SK-N-SH (cell line): Measurements from ENCODE around the gene STK4. TPM values are rescaled to one million over a fixed set of nuclear protein-coding genes. Genes with fewer than 3 reads are reported as not detected.

Experiments used
- CTCF ChIA-PET: fragments of 300-600, 350-600 bp; formaldehyde crosslinking; extraction: SDS; loops from one replicate; lab custom pipeline; 2021; lab: Yijun Ruan, JAX
- POLR2A ChIA-PET: fragments of 350-600 bp; sonication (Branson Sonifier 250); formaldehyde crosslinking; extraction: SDS; loops from one replicate; lab custom pipeline; 2020; ENCODE audit warnings: antibody characterized with exemption, inconsistent platforms; lab: Yijun Ruan, JAX
- DNase-seq: peaks from one replicate; pipeline ENCODE4 v3.0.0; 2012
- H2AFZ ChIP-seq: fragments of 200-600 bp; sonication (generic); 2 replicates; pipeline ENCODE4 v1.8.1; 2016; ENCODE audit warnings: antibody characterized with exemption, mild to moderate bottlenecking, low read depth
- H3F3A ChIP-seq: fragments of 200-600 bp; sonication (generic); replicated peaks from 2 replicates; pipeline ENCODE3; 2016; ENCODE audit warnings: antibody characterized with exemption, mild to moderate bottlenecking; ENCODE audit not compliant: insufficient read depth
- H3K27ac ChIP-seq, 2 experiments: fragments of 200-500 bp in 1 of 2; fragments of 200-600 bp in 1 of 2; sonication (Bioruptor generic) in 1 of 2; sonication (generic), shearing (Covaris generic) in 1 of 2; 2 replicates each; pipeline versions ENCODE4 v1.5.1 to v1.6.1; 2014 to 2016; ENCODE audit warnings: low read depth in 2 of 2, inconsistent platforms in 1 of 2, low read length in 1 of 2, mild to moderate bottlenecking in 1 of 2, mixed read lengths in 1 of 2
- H3K27me3 ChIP-seq: fragments of 200-600 bp; sonication (generic), shearing (Covaris generic); 2 replicates; pipeline ENCODE4 v1.6.1; 2016; ENCODE audit warnings: mixed run types; ENCODE audit not compliant: insufficient read depth
- H3K36me3 ChIP-seq, 2 experiments: fragments of 200-500 bp in 1 of 2; fragments of 200-600 bp in 1 of 2; sonication (Bioruptor generic) in 1 of 2; sonication (generic) in 1 of 2; replicated peaks in 1 of 2; 2 replicates each; pipeline versions ENCODE3 to v1.5.1; 2014 to 2016; ENCODE audit warnings: low read length in 1 of 2, mild to moderate bottlenecking in 1 of 2; ENCODE audit not compliant: insufficient read depth in 2 of 2, control insufficient read depth in 1 of 2
- H3K4me1 ChIP-seq, 2 experiments: fragments of 200-500 bp in 1 of 2; fragments of 200-600 bp in 1 of 2; sonication (Bioruptor generic) in 1 of 2; sonication (generic), shearing (Covaris generic) in 1 of 2; 2 replicates each; pipeline versions ENCODE4 v1.5.1 to v1.6.1; 2014 to 2016; ENCODE audit warnings: low read depth in 1 of 2, low read length in 1 of 2, mixed run types in 1 of 2; ENCODE audit not compliant: insufficient read depth in 2 of 2, control insufficient read depth in 1 of 2
- H3K4me2 ChIP-seq: fragments of 200-600 bp; sonication (generic), shearing (Covaris generic); 2 replicates; pipeline ENCODE4 v1.6.1; 2017; ENCODE audit warnings: mixed run types
- H3K4me3 ChIP-seq, 2 experiments: fragments of 200-500 bp in 1 of 2; fragments of 200-600 bp in 1 of 2; sonication (Bioruptor generic) in 1 of 2; sonication (generic), shearing (Covaris generic) in 1 of 2; 2 replicates each; pipeline versions ENCODE4 v1.5.1 to v1.8.1; 2014 to 2016; ENCODE audit warnings: low read depth in 2 of 2, inconsistent platforms in 1 of 2, low read length in 1 of 2, mild to moderate bottlenecking in 1 of 2, mixed read lengths in 1 of 2, moderate library complexity in 1 of 2
- H3K79me2 ChIP-seq: fragments of 200-600 bp; sonication (generic); 2 replicates; pipeline ENCODE4 v1.8.1; 2017; ENCODE audit warnings: mild to moderate bottlenecking; ENCODE audit not compliant: insufficient read depth
- H3K9ac ChIP-seq: fragments of 200-600 bp; sonication (generic); 2 replicates; pipeline ENCODE4 v1.6.1; 2017; ENCODE audit warnings: mixed run types
- H3K9me2 ChIP-seq: fragments of 200-600 bp; sonication (generic); 2 replicates; pipeline ENCODE4 v1.6.1; 2017; ENCODE audit warnings: mixed run types
- H3K9me3 ChIP-seq: fragments of 200-600 bp; sonication (generic); 2 replicates; pipeline ENCODE4 v1.6.1; 2017; ENCODE audit warnings: mixed run types, mild to moderate bottlenecking, moderate library complexity
- H4K20me1 ChIP-seq: fragments of 200-600 bp; sonication (generic); 2 replicates; pipeline ENCODE4 v1.6.1; 2017; ENCODE audit warnings: mild to moderate bottlenecking, mixed run types; ENCODE audit not compliant: insufficient read depth
- ELF1 ChIP-seq: IDR thresholded peaks from 2 replicates; pipeline ENCODE4 v1.4.0; 2012
- EP300 ChIP-seq, 2 experiments: IDR thresholded peaks; 2 replicates each; pipeline versions ENCODE4 v1.4.0 to v1.6.1; 2012; ENCODE audit warnings: borderline replicate concordance in 1 of 2, low read depth in 1 of 2, low read length in 1 of 2
- EZH2phosphoT487 ChIP-seq: fragments of 200-600 bp; sonication (generic); IDR thresholded peaks from 2 replicates; pipeline ENCODE4 v1.6.1; 2017; ENCODE audit warnings: low read depth, mixed run types, mild to moderate bottlenecking, antibody characterized with exemption, moderate library complexity, borderline replicate concordance
- FOXJ3 ChIP-seq: sonication (generic); formaldehyde crosslinking; IDR thresholded peaks from 2 replicates; pipeline ENCODE4 v1.5.1; 2020; ENCODE audit warnings: mild to moderate bottlenecking, missing genetic modification reagents
- FOXM1 ChIP-seq: IDR thresholded peaks from 2 replicates; pipeline ENCODE4 v1.4.0; 2012; ENCODE audit warnings: low read depth, mild to moderate bottlenecking
- GABPA ChIP-seq: IDR thresholded peaks from 2 replicates; pipeline ENCODE4 v1.4.0; 2012; ENCODE audit warnings: low read depth, mild to moderate bottlenecking
- GATA2 ChIP-seq: sonication (generic); formaldehyde crosslinking; IDR thresholded peaks from 2 replicates; pipeline ENCODE4 v1.5.0; 2020; ENCODE audit warnings: mild to moderate bottlenecking, missing genetic modification reagents
- JUND ChIP-seq: IDR thresholded peaks from 2 replicates; pipeline ENCODE4 v1.4.0; 2012
- MEF2A ChIP-seq: IDR thresholded peaks from 2 replicates; pipeline ENCODE4 v1.4.0; 2012; ENCODE audit warnings: low read depth, borderline replicate concordance
- MXI1 ChIP-seq: IDR thresholded peaks from 2 replicates; pipeline ENCODE4 v1.6.1; 2012; ENCODE audit warnings: mild to moderate bottlenecking, low read depth, low read length, improper control_type of control experiment
- NRF1 ChIP-seq: IDR thresholded peaks from 2 replicates; pipeline ENCODE4 v1.6.1; 2012; ENCODE audit warnings: low read depth, mild to moderate bottlenecking, low read length
- POLR2AphosphoS5 ChIP-seq: IDR thresholded peaks from 2 replicates; pipeline ENCODE4 v1.6.1; 2012; ENCODE audit warnings: low read depth, low read length
- RAD21 ChIP-seq: IDR thresholded peaks from 2 replicates; pipeline ENCODE4 v1.6.1; 2012; ENCODE audit warnings: mild to moderate bottlenecking, low read length
- RCOR1 ChIP-seq: fragments of 150-350 bp; IDR thresholded peaks from 2 replicates; pipeline ENCODE4 v1.6.1; 2017; ENCODE audit warnings: antibody characterized with exemption, low read length
- REST ChIP-seq: IDR thresholded peaks from 2 replicates; pipeline ENCODE4 v1.6.1; 2012; ENCODE audit warnings: mild to moderate bottlenecking, low read depth, low read length, moderate library complexity
- RFX5 ChIP-seq: IDR thresholded peaks from 2 replicates; pipeline ENCODE4 v1.6.1; 2012; ENCODE audit warnings: mild to moderate bottlenecking, improper control_type of control experiment, low read length
- RXRA ChIP-seq: IDR thresholded peaks from 2 replicates; pipeline ENCODE4 v1.4.0; 2012; ENCODE audit warnings: low read depth, mild to moderate bottlenecking, borderline replicate concordance
- TAF1 ChIP-seq: IDR thresholded peaks from 2 replicates; pipeline ENCODE4 v1.6.1; 2012; ENCODE audit warnings: low read depth, mild to moderate bottlenecking, low read length, moderate library complexity, borderline replicate concordance
- TCF12 ChIP-seq: IDR thresholded peaks from 2 replicates; pipeline ENCODE4 v1.4.0; 2012
- TEAD4 ChIP-seq: IDR thresholded peaks from 2 replicates; pipeline ENCODE4 v1.4.0; 2012; ENCODE audit warnings: mild to moderate bottlenecking, borderline replicate concordance; ENCODE audit not compliant: insufficient read depth
- USF1 ChIP-seq: IDR thresholded peaks from 2 replicates; pipeline ENCODE4 v1.4.0; 2012; ENCODE audit warnings: low read depth, borderline replicate concordance
- WGBS: methylation state at CpG from one replicate; pipeline ENCODE4 v1.1.6; 2017; ENCODE audit warnings: low lambda C conversion rate; 5-methylcytosine and 5-hydroxymethylcytosine counted together
- polyA plus RNA-seq, 3 experiments: library from polyadenylated mRNA; depleted of rRNA; stranded (reverse); fragments of >200 nt; gene quantifications; 2 replicates each; pipeline ENCODE4 v1.2.3, GENCODE V29; 2012
- TF ChIP-seq, protein P1 (sequence below): fragments of 200-600 bp; sonication (generic); IDR thresholded peaks from 2 replicates; pipeline ENCODE4 v1.6.1; 2017; ENCODE audit warnings: antibody characterized with exemption, mild to moderate bottlenecking, moderate library complexity
- TF ChIP-seq, protein P2 (sequence below): IDR thresholded peaks from 2 replicates; pipeline ENCODE4 v1.4.0; 2012; ENCODE audit warnings: low read depth
- TF ChIP-seq, protein P3 (sequence below): IDR thresholded peaks from 2 replicates; pipeline ENCODE4; 2012
- TF ChIP-seq, protein P4 (sequence below): IDR thresholded peaks from 2 replicates; pipeline ENCODE4 v1.4.0; 2012; ENCODE audit warnings: low read depth, borderline replicate concordance

Gene STK4
- polyA plus RNA-seq, 1 of the 3 experiments (the other 2 are of a cell fraction) = 11.4 TPM

GRCh38 chr20:45088247-45088646 is 121.9 kb downstream of the STK4 start:
- Histone ChIP-seq H3K9ac (peak overlapping the region; percentile 55), H3K9me3 (no peaks in the 10 kb centered on the region), H3F3A (peaks cover 22% of the 10 kb centered on the region), H3K27ac (peak overlapping the region; percentile 79 to 91; a peak in 3 of 4 replicates), H3K4me3 (no peak overlapping the region), H3K4me1 (peaks cover 0 to 4% of the 10 kb centered on the region in 2 experiments; a peak in 1 of 4 replicates), H2AFZ (peak overlapping the region; percentile 53; the same call in 1 of the 2 replicates), H3K27me3 (no peaks in the 10 kb centered on the region), H3K79me2 (no peaks in the 10 kb centered on the region), H3K4me2 (peak overlapping the region; percentile 55; the same call in 1 of the 2 replicates), H3K36me3 (no peaks in the 10 kb centered on the region), H4K20me1 (no peaks in the 10 kb centered on the region), H3K9me2 (no peaks in the 10 kb centered on the region)
- POLR2A ChIA-PET = no interaction called here
- CTCF ChIA-PET = interaction anchor here (1.2 kb wide), 1 partner anchor 9 kb away, joined by 4 read pairs; no protein-coding TSS in a partner anchor
- DNase-seq = no peak
- 22% methylated on average over 7 of the region's 7 CpGs for WGBS
- TF ChIP-seq RAD21 = no peak
- TF ChIP-seq NRF1 = no peak
- TF ChIP-seq RFX5 = no peak
- no peak for TF ChIP-seq RCOR1
- peak in 1 of 2 experiments; percentile 78; a peak in 1 of 4 replicates for TF ChIP-seq EP300 (IDR thresholded peaks at IDR 0.05; ENCODE audit: borderline replicate concordance in 1 of 2, low read depth in 1 of 2, low read length in 1 of 2)
- TF ChIP-seq, protein P1, sequence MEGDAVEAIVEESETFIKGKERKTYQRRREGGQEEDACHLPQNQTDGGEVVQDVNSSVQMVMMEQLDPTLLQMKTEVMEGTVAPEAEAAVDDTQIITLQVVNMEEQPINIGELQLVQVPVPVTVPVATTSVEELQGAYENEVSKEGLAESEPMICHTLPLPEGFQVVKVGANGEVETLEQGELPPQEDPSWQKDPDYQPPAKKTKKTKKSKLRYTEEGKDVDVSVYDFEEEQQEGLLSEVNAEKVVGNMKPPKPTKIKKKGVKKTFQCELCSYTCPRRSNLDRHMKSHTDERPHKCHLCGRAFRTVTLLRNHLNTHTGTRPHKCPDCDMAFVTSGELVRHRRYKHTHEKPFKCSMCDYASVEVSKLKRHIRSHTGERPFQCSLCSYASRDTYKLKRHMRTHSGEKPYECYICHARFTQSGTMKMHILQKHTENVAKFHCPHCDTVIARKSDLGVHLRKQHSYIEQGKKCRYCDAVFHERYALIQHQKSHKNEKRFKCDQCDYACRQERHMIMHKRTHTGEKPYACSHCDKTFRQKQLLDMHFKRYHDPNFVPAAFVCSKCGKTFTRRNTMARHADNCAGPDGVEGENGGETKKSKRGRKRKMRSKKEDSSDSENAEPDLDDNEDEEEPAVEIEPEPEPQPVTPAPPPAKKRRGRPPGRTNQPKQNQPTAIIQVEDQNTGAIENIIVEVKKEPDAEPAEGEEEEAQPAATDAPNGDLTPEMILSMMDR = no peak
- TF ChIP-seq, protein P2, sequence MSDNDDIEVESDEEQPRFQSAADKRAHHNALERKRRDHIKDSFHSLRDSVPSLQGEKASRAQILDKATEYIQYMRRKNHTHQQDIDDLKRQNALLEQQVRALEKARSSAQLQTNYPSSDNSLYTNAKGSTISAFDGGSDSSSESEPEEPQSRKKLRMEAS = peak; percentile 52; the same call in 1 of the 2 replicates
- TF ChIP-seq MXI1 = no peak
- TF ChIP-seq GATA2 = no peak
- TF ChIP-seq FOXM1 = peak; percentile 26; the same call in 1 of the 2 replicates
- no peak for TF ChIP-seq EZH2phosphoT487
- TF ChIP-seq TAF1 = no peak
- no peak for TF ChIP-seq REST
- TF ChIP-seq USF1 = 0 out of 2 replicates have a peak, but pooled peaks have one; percentile 9
- TF ChIP-seq, protein P3, sequence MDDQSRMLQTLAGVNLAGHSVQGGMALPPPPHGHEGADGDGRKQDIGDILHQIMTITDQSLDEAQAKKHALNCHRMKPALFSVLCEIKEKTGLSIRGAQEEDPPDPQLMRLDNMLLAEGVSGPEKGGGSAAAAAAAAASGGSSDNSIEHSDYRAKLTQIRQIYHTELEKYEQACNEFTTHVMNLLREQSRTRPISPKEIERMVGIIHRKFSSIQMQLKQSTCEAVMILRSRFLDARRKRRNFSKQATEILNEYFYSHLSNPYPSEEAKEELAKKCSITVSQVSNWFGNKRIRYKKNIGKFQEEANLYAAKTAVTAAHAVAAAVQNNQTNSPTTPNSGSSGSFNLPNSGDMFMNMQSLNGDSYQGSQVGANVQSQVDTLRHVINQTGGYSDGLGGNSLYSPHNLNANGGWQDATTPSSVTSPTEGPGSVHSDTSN = no peak; the same call in 1 of the 2 replicates
- peak; percentile 50; the same call in 1 of the 2 replicates for TF ChIP-seq RXRA
- no peak for TF ChIP-seq TEAD4
- no peak for TF ChIP-seq MEF2A
- peak; percentile 62 for TF ChIP-seq JUND
- no peak for TF ChIP-seq ELF1
- TF ChIP-seq, protein P4, sequence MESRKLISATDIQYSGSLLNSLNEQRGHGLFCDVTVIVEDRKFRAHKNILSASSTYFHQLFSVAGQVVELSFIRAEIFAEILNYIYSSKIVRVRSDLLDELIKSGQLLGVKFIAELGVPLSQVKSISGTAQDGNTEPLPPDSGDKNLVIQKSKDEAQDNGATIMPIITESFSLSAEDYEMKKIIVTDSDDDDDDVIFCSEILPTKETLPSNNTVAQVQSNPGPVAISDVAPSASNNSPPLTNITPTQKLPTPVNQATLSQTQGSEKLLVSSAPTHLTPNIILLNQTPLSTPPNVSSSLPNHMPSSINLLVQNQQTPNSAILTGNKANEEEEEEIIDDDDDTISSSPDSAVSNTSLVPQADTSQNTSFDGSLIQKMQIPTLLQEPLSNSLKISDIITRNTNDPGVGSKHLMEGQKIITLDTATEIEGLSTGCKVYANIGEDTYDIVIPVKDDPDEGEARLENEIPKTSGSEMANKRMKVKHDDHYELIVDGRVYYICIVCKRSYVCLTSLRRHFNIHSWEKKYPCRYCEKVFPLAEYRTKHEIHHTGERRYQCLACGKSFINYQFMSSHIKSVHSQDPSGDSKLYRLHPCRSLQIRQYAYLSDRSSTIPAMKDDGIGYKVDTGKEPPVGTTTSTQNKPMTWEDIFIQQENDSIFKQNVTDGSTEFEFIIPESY = peak; percentile 6; the same call in 1 of the 2 replicates
- peak; percentile 39; the same call in 1 of the 2 replicates for TF ChIP-seq POLR2AphosphoS5
- TF ChIP-seq TCF12 = peak; percentile 83
- TF ChIP-seq GABPA = no peak
- no peak for TF ChIP-seq FOXJ3
